Keratinocyte (primary cell): ENCODE data around the gene DCDC2C.

Experiments
- CTCF ChIP-seq, 3 experiments: IDR thresholded peaks in 1 of 3; conservative IDR thresholded peaks in 1 of 3; optimal IDR thresholded peaks in 1 of 3; 2 replicates in 2 of 3; 3 replicates in 1 of 3; pipeline versions ENCODE3 to v1.5.1; 2011; ENCODE audit warnings: low read length in 3 of 3, mild to moderate bottlenecking in 3 of 3, moderate library complexity in 2 of 3, control low read depth in 1 of 3, inconsistent platforms in 1 of 3; ENCODE audit not compliant: insufficient read depth in 2 of 3; ENCODE audit errors: extremely low read depth in 1 of 3
- EZH2 ChIP-seq: IDR thresholded peaks from one replicate; pipeline ENCODE4 v1.6.1; 2012; ENCODE audit warnings: inconsistent platforms, mild to moderate bottlenecking, low read length, moderate library complexity

DNA sequence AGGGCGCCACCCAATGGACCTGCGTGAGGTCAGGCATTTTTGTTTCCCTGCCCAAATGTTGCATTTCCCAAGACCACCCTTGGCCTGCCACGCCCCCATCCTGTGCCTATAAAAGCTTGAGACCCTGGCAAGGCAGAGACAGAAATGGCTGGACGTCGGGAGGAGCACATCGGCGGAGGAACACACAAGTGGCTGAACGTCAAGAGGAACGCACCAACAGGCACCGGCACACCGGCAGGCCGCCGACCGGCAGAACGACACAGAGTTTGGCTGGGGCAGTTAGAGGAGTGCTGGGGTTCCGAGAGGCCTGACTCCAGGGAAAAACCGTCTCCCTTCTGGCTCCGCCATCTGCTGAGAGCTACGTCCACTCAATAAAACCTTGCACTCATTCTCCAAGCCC, 35.9 kb downstream of the DCDC2C start:
- TF ChIP-seq CTCF (optimal IDR thresholded peaks at IDR 0.05 in 1 of 3, IDR thresholded peaks at IDR 0.05 in 1 of 3, conservative IDR thresholded peaks at IDR 0.05 in 1 of 3; ENCODE audit: extremely low read depth in 1 of 3, insufficient read depth in 2 of 3, low read length in 3 of 3) = no peak
- no peak for TF ChIP-seq EZH2
